Measurements from ENCODE around the gene RASSF5. TPM values are rescaled to one million over a fixed set of nuclear protein-coding genes. Genes with fewer than 3 reads are reported as not detected.

Gene RASSF5
- polyA plus RNA-seq, 4 donors: 1.6 to 7.3 (median 4.4) TPM

DNA sequence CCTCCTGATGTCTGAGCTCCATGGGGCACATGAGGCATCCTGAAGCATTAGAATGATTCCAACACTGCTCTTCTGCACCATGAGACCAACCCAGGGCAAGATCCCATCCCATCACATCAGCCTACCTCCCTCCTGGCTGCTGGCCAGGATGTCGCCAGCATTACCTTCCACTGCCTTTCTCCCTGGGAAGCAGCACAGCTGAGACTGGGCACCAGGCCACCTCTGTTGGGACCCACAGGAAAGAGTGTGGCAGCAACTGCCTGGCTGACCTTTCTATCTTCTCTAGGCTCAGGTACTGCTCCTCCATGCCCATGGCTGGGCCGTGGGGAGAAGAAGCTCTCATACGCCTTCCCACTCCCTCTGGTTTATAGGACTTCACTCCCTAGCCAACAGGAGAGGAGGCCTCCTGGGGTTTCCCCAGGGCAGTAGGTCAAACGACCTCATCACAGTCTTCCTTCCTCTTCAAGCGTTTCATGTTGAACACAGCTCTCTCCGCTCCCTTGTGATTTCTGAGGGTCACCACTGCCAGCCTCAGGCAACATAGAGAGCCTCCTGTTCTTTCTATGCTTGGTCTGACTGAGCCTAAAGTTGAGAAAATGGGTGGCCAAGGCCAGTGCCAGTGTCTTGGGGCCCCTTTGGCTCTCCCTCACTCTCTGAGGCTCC is 11.1 kb upstream of the RASSF5 start:
- no peaks in the 10 kb centered on the region for H3K27me3 ChIP-seq (ENCODE audit: control insufficient read depth in 3 of 3, insufficient read depth in 3 of 3, low read length in 3 of 3)
- FAIRE-seq (no peak), DNase-seq (no peak)
- H3K4me1 ChIP-seq (ENCODE audit: control insufficient read depth in 3 of 3, insufficient read depth in 2 of 3, low read depth in 1 of 3, low read length in 2 of 3): peaks cover 0 to 21% (median 4%) of the 10 kb centered on the region in 3 donors
- 33 to 47% (median 46%) methylated on average over 6 of the region's 6 CpGs for WGBS, 3 donors
- peak overlapping the region in 1 of 3 donors; percentile 18 for H3K27ac ChIP-seq (ENCODE audit: low read depth in 1 of 3, low read length in 2 of 3)
- H3K9me3 ChIP-seq (ENCODE audit: control insufficient read depth in 2 of 2, insufficient read depth in 1 of 2, low read depth in 1 of 2, low read length in 1 of 2): no peaks in the 10 kb centered on the region
- peaks cover 5 to 49% (median 8%) of the 10 kb centered on the region in 3 donors for H3K36me3 ChIP-seq (ENCODE audit: control insufficient read depth in 3 of 3, insufficient read depth in 2 of 3, low read depth in 1 of 3, low read length in 3 of 3)
- H3K4me3 ChIP-seq (ENCODE audit: low read depth in 1 of 3, low read length in 3 of 3): no peak overlapping the region

DNA sequence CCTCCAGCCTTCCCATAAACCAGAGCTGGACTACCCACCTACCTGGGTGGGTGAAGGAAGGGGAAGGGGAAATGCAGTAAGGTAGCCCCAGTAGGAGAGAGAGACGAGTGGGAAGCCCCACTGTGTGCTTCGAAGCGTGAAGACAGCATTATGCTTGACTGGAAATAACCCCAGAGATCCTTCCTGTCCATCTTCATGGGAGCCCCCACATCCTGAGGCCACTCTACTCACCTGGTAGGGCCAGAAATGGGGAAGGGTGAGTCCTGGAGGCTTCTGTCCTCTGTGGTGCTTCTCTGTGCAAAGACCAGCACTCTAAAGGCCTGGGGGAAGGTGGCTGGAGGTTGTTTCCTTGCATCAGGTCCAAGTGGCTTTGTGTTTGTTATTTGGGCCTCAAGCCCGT is 10.0 kb upstream of the RASSF5 start:
- no peak overlapping the region for H3K27ac ChIP-seq (ENCODE audit: low read depth in 1 of 3, low read length in 2 of 3)
- H3K9me3 ChIP-seq (ENCODE audit: control insufficient read depth in 2 of 2, insufficient read depth in 1 of 2, low read depth in 1 of 2, low read length in 1 of 2): no peaks in the 10 kb centered on the region
- peaks cover 5 to 38% (median 5%) of the 10 kb centered on the region in 3 donors for H3K36me3 ChIP-seq (ENCODE audit: control insufficient read depth in 3 of 3, insufficient read depth in 2 of 3, low read depth in 1 of 3, low read length in 3 of 3)
- no peaks in the 10 kb centered on the region for H3K27me3 ChIP-seq (ENCODE audit: control insufficient read depth in 3 of 3, insufficient read depth in 3 of 3, low read length in 3 of 3)
- H3K4me1 ChIP-seq (ENCODE audit: control insufficient read depth in 3 of 3, insufficient read depth in 2 of 3, low read depth in 1 of 3, low read length in 2 of 3): peaks cover 0 to 21% (median 4%) of the 10 kb centered on the region in 3 donors
- no peak overlapping the region for H3K4me3 ChIP-seq (ENCODE audit: low read depth in 1 of 3, low read length in 3 of 3)
- WGBS, 3 donors: 78 to 90% (median 78%) methylated on average over 4 of the region's 4 CpGs
- no peak for DNase-seq
- no peak for FAIRE-seq

- 86 to 96% (median 93%) methylated on average over 3 of the region's 3 CpGs for WGBS, 3 donors
- Histone ChIP-seq H3K4me3 (ENCODE audit: low read depth in 1 of 3, low read length in 3 of 3) (no peak overlapping the region), H3K27me3 (ENCODE audit: control insufficient read depth in 3 of 3, insufficient read depth in 3 of 3, low read length in 3 of 3) (no peaks in the 10 kb centered on the region), H3K9me3 (ENCODE audit: control insufficient read depth in 2 of 2, insufficient read depth in 1 of 2, low read depth in 1 of 2, low read length in 1 of 2) (no peaks in the 10 kb centered on the region), H3K4me1 (ENCODE audit: control insufficient read depth in 3 of 3, insufficient read depth in 2 of 3, low read depth in 1 of 3, low read length in 2 of 3) (peaks cover 0 to 21% (median 4%) of the 10 kb centered on the region in 3 donors), H3K36me3 (ENCODE audit: control insufficient read depth in 3 of 3, insufficient read depth in 2 of 3, low read depth in 1 of 3, low read length in 3 of 3) (peaks cover 3 to 33% (median 5%) of the 10 kb centered on the region in 3 donors), H3K27ac (ENCODE audit: low read depth in 1 of 3, low read length in 2 of 3) (no peak overlapping the region)
- no peak for DNase-seq
- no peak for FAIRE-seq
These were observed 9.6 kb upstream of the RASSF5 start for GRCh38 chr1:206497774-206498173.

GRCh38 chr1:206498685-206499084 is 8.6 kb upstream of the RASSF5 start:
- Histone ChIP-seq H3K27me3 (ENCODE audit: control insufficient read depth in 3 of 3, insufficient read depth in 3 of 3, low read length in 3 of 3) (no peaks in the 10 kb centered on the region), H3K9me3 (ENCODE audit: control insufficient read depth in 2 of 2, insufficient read depth in 1 of 2, low read depth in 1 of 2, low read length in 1 of 2) (no peaks in the 10 kb centered on the region), H3K27ac (ENCODE audit: low read depth in 1 of 3, low read length in 2 of 3) (no peak overlapping the region), H3K4me3 (ENCODE audit: low read depth in 1 of 3, low read length in 3 of 3) (no peak overlapping the region), H3K36me3 (ENCODE audit: control insufficient read depth in 3 of 3, insufficient read depth in 2 of 3, low read depth in 1 of 3, low read length in 3 of 3) (peaks cover 3 to 24% (median 5%) of the 10 kb centered on the region in 3 donors), H3K4me1 (ENCODE audit: control insufficient read depth in 3 of 3, insufficient read depth in 2 of 3, low read depth in 1 of 3, low read length in 2 of 3) (peaks cover 0 to 21% (median 4%) of the 10 kb centered on the region in 3 donors)
- no peak for DNase-seq
- WGBS, 3 donors: 83 to 88% (median 86%) methylated on average over 2 of the region's 2 CpGs
- FAIRE-seq: no peak

DNA sequence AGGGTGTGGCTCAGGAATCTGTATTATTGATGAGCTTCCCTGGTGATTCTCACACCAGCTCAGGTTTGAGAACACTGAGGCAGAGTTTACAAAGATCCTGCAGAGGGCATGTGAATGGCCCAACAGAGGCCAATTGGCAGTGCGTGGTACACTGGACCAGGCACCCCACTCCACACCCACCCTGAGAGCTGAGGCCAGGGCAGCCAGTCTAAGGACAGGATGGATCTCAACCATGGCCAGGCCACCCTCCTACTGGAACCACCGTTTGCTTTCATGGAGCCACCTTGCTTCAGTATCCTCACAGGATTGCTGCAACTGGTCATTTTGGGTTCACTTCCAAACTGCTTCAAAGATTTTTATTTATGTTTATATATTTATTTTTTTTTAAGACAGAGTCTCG is 7.3 kb upstream of the RASSF5 start:
- WGBS, 3 donors: 92 to 94% (median 92%) methylated on average over 3 of the region's 3 CpGs
- no peak overlapping the region for H3K4me3 ChIP-seq (ENCODE audit: low read depth in 1 of 3, low read length in 3 of 3)
- no peak overlapping the region for H3K27ac ChIP-seq (ENCODE audit: low read depth in 1 of 3, low read length in 2 of 3)
- no peak for DNase-seq
- H3K9me3 ChIP-seq (ENCODE audit: control insufficient read depth in 2 of 2, insufficient read depth in 1 of 2, low read depth in 1 of 2, low read length in 1 of 2): no peaks in the 10 kb centered on the region
- H3K27me3 ChIP-seq (ENCODE audit: control insufficient read depth in 3 of 3, insufficient read depth in 3 of 3, low read length in 3 of 3): peaks cover 0 to 5% (median 0%) of the 10 kb centered on the region in 3 donors
- H3K36me3 ChIP-seq (ENCODE audit: control insufficient read depth in 3 of 3, insufficient read depth in 2 of 3, low read depth in 1 of 3, low read length in 3 of 3): peaks cover 0 to 18% (median 2%) of the 10 kb centered on the region in 3 donors
- no peak for FAIRE-seq
- H3K4me1 ChIP-seq (ENCODE audit: control insufficient read depth in 3 of 3, insufficient read depth in 2 of 3, low read depth in 1 of 3, low read length in 2 of 3): peaks cover 0 to 17% (median 4%) of the 10 kb centered on the region in 3 donors

DNA sequence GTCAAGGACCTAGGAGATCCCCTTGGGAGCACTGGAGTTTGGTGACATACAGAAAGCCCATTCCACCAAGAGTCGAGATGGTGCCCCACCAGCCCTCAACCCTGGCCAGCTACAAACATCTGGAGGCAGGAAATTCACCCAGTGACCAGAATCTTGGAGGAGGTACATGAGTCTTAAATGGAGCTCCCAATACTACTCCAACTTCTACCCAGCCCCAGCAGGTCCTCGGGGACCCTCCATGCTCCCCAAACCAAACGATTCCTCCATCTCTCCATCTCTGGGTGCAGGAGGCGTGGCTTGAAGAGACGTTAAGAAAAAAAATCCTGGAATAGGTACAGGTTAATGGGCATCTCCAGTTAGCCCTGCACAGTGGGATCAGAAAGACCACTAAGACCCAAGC is 5.5 kb upstream of the RASSF5 start:
- peaks cover 0 to 3% (median 0%) of the 10 kb centered on the region in 3 donors for H3K4me1 ChIP-seq (ENCODE audit: control insufficient read depth in 3 of 3, insufficient read depth in 2 of 3, low read depth in 1 of 3, low read length in 2 of 3)
- peaks cover 0 to 8% (median 0%) of the 10 kb centered on the region in 3 donors for H3K36me3 ChIP-seq (ENCODE audit: control insufficient read depth in 3 of 3, insufficient read depth in 2 of 3, low read depth in 1 of 3, low read length in 3 of 3)
- H3K4me3 ChIP-seq (ENCODE audit: low read depth in 1 of 3, low read length in 3 of 3): no peak overlapping the region
- DNase-seq: no peak
- peaks cover 0 to 22% (median 0%) of the 10 kb centered on the region in 3 donors for H3K27me3 ChIP-seq (ENCODE audit: control insufficient read depth in 3 of 3, insufficient read depth in 3 of 3, low read length in 3 of 3)
- peak overlapping the region in 1 of 3 donors; percentile 29 for H3K27ac ChIP-seq (ENCODE audit: low read depth in 1 of 3, low read length in 2 of 3)
- WGBS, 3 donors: 81 to 85% (median 82%) methylated on average over 5 of the region's 5 CpGs
- no peak for FAIRE-seq
- H3K9me3 ChIP-seq (ENCODE audit: control insufficient read depth in 2 of 2, insufficient read depth in 1 of 2, low read depth in 1 of 2, low read length in 1 of 2): no peaks in the 10 kb centered on the region

DNA sequence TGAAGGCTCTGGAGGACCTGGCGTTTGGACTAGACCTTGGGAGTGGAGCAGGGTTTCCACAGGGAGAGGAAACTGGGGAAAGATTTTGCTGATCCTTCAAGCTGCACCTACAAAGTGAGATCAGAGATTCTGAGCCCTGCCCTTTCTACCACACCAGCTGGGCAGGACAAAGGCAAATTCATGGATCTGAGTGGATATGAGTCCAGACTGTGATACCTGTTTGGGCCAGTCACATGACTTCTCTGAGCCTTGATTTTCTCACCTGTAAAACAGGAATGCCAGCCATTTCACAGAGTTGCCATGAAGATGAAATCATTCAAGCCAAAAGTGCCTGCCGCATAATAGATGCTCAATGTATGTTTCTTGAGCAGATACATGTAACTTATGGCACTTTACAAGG is 4.9 kb upstream of the RASSF5 start:
- H3K9me3 ChIP-seq (ENCODE audit: control insufficient read depth in 2 of 2, insufficient read depth in 1 of 2, low read depth in 1 of 2, low read length in 1 of 2): no peaks in the 10 kb centered on the region
- peaks cover 0 to 6% (median 0%) of the 10 kb centered on the region in 3 donors for H3K36me3 ChIP-seq (ENCODE audit: control insufficient read depth in 3 of 3, insufficient read depth in 2 of 3, low read depth in 1 of 3, low read length in 3 of 3)
- 87 to 95% (median 91%) methylated on average over 2 of the region's 2 CpGs for whole genome bisulfite sequencing, 3 donors
- H3K27me3 ChIP-seq (ENCODE audit: control insufficient read depth in 3 of 3, insufficient read depth in 3 of 3, low read length in 3 of 3): peaks cover 0 to 28% (median 0%) of the 10 kb centered on the region in 3 donors
- H3K27ac ChIP-seq (ENCODE audit: low read depth in 1 of 3, low read length in 2 of 3): no peak overlapping the region
- H3K4me1 ChIP-seq (ENCODE audit: control insufficient read depth in 3 of 3, insufficient read depth in 2 of 3, low read depth in 1 of 3, low read length in 2 of 3): peaks cover 0 to 3% (median 0%) of the 10 kb centered on the region in 3 donors
- no peak for FAIRE-seq
- DNase-seq: no peak
- H3K4me3 ChIP-seq (ENCODE audit: low read depth in 1 of 3, low read length in 3 of 3): no peak overlapping the region

- no peak for FAIRE-seq
- Histone ChIP-seq H3K9me3 (ENCODE audit: control insufficient read depth in 2 of 2, insufficient read depth in 1 of 2, low read depth in 1 of 2, low read length in 1 of 2) (no peaks in the 10 kb centered on the region), H3K27me3 (ENCODE audit: control insufficient read depth in 3 of 3, insufficient read depth in 3 of 3, low read length in 3 of 3) (peaks cover 0 to 30% (median 0%) of the 10 kb centered on the region in 3 donors), H3K4me1 (ENCODE audit: control insufficient read depth in 3 of 3, insufficient read depth in 2 of 3, low read depth in 1 of 3, low read length in 2 of 3) (peaks cover 0 to 4% (median 0%) of the 10 kb centered on the region in 3 donors), H3K36me3 (ENCODE audit: control insufficient read depth in 3 of 3, insufficient read depth in 2 of 3, low read depth in 1 of 3, low read length in 3 of 3) (peaks cover 0 to 3% (median 0%) of the 10 kb centered on the region in 3 donors), H3K27ac (ENCODE audit: low read depth in 1 of 3, low read length in 2 of 3) (no peak overlapping the region), H3K4me3 (ENCODE audit: low read depth in 1 of 3, low read length in 3 of 3) (no peak overlapping the region)
- WGBS, 3 donors: 74 to 93% (median 81%) methylated on average over 1 of the region's 1 CpG
- no peak for DNase-seq
These were observed 4.5 kb upstream of the RASSF5 start for GRCh38 chr1:206502812-206503211.
